Measurements from ENCODE around the gene SNAP25.

SNAP25 gene

DNA sequence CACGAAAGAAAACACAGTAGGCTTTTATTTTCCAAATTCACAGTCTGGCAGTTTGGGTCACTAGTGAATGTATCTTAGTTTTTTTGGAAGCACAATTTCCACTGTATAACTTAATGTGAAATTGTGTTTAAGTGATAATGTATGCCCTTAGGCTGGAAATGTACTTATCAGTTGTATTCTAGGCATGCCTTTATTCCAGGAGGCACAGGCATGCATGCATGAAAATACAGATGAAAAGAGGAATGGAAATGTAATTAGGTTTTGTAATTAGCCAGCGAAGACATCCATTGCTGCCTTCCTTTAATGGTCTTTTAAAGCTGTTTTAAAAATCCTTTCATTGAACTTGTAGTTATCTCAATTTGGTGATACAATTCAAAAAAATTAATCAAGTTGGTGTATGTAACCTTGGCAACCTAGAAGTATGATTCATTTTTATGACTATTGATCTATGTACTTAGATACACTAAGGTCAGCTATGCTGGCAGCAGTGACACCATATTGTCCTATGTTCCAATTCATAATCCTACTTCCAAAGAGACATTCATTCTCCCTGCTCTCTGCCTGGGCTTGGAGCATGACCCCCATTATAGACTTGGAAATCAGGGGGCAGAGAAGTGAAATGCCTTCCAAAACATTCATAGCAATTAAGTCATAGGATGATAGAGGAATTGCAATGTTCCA lies 73.1 kb downstream of the SNAP25 start:
- Histone ChIP-seq H3K4me3 (ENCODE audit: low read length) (no peak overlapping the region), H3K36me3 (ENCODE audit: insufficient read depth, low read depth, low read length) (no peaks in the 10 kb centered on the region), H3K4me1 (ENCODE audit: insufficient read depth, low read length) (peaks cover 11% of the 10 kb centered on the region), H3K27ac (ENCODE audit: low read length) (no peak overlapping the region), H3K9me3 (ENCODE audit: insufficient read depth, low read depth, low read length) (no peaks in the 10 kb centered on the region), H3K9ac (ENCODE audit: low read depth, low read length) (no peak overlapping the region), H3K27me3 (ENCODE audit: insufficient read depth, low read length) (no peaks in the 10 kb centered on the region)

DNA sequence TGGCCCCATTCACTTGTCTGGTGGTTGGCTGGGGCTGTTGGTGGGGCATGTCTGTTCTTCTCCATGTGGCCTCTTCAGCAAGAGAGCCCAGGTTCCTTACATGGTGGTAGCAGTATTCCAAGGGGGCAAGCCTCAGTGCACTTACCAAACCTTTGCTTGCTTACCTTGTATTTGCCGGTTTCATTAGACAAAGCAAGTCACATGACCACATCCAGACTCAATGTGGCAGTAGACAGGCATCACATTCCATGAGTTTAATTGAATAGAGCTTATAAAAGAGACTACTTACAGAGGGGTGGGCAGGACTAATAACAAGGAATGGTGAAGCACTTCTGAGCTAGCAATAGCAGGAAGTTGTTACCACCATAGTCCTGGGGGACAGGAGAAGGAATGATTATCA lies 78.6 kb downstream of the SNAP25 start:
- Histone ChIP-seq H3K27me3 (ENCODE audit: insufficient read depth, low read length) (peaks cover 11% of the 10 kb centered on the region; the same call in 1 of the 2 replicates), H3K4me1 (ENCODE audit: insufficient read depth, low read length) (peaks cover 27% of the 10 kb centered on the region), H3K36me3 (ENCODE audit: insufficient read depth, low read depth, low read length) (no peaks in the 10 kb centered on the region), H3K9ac (ENCODE audit: low read depth, low read length) (no peak overlapping the region), H3K9me3 (ENCODE audit: insufficient read depth, low read depth, low read length) (no peaks in the 10 kb centered on the region), H3K27ac (ENCODE audit: low read length) (no peak overlapping the region), H3K4me3 (ENCODE audit: low read length) (no peak overlapping the region)

DNA sequence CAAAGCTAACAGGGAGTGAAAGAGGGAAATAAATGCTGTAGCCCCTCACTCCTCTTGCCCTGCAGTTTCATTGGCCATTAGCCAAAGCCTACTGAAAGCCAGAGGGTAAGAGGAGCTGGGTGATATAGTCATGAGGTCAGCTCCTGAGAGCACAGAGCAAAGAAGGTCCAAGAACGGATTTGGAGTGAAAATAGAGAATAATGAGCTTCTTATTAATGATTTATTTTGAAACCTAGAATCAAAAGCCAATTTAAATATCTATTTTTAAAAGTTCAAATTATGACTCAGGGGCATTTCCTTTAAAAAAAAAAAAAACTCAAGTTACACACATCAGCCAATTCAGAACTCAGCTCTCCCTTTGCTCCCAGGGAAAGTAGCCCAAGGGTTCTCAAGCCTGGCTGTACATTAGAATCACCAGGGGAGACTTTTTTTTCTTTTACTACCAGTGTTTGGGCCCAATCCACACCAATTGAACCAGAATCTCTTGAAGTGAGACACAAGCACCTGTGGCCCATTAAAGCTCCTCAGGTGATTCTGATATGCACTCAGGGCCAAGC lies 79.1 kb downstream of the SNAP25 start:
- H3K27ac ChIP-seq (ENCODE audit: low read length): no peak overlapping the region
- no peaks in the 10 kb centered on the region for H3K36me3 ChIP-seq (ENCODE audit: insufficient read depth, low read depth, low read length)
- H3K27me3 ChIP-seq (ENCODE audit: insufficient read depth, low read length): peaks cover 11% of the 10 kb centered on the region; the same call in 1 of the 2 replicates
- peaks cover 26% of the 10 kb centered on the region for H3K4me1 ChIP-seq (ENCODE audit: insufficient read depth, low read length)
- no peak overlapping the region for H3K4me3 ChIP-seq (ENCODE audit: low read length)
- no peak overlapping the region for H3K9ac ChIP-seq (ENCODE audit: low read depth, low read length)
- H3K9me3 ChIP-seq (ENCODE audit: insufficient read depth, low read depth, low read length): no peaks in the 10 kb centered on the region

DNA sequence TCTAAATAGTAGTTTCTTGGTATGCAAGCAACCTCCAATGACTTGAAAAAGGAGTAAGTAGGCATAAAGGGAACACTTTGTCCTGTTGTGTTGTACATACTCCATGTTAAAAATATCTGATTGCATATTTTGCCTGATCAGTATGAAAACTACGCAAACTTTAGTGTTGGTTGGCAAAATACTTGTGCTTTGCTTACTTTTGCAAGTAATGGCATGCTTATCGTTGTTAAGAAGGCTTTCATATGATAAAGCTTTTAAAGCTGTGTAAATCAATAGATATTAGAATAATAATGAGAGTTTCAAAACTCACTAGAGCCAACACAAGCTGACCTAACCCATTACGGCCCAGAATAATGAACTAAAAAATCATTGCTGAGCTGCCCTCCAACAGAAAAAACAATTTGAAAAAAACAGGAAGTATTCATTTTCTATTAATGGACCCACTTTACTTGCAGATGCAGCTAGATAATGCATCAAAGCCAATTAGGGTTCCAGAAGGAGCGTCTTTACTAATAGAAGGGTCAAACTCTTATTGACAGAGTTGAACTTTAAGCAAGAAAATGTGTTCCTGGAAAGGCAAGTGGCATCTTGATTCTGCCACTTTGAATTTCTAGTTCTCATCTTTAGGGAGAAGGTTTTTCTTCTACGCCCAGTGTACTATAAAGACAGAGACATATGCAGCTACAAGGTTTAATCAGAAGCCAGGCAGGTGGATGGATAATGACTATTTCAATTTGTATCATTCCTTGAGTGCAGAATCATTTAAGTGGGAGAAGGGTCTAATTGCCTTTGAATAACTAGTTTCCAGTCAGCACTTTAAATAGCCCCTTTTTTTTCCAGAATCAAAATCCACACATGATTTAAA lies 82.2 kb downstream of the SNAP25 start:
- no peaks in the 10 kb centered on the region for H3K9me3 ChIP-seq (ENCODE audit: insufficient read depth, low read depth, low read length)
- H3K36me3 ChIP-seq (ENCODE audit: insufficient read depth, low read depth, low read length): no peaks in the 10 kb centered on the region
- H3K4me3 ChIP-seq (ENCODE audit: low read length): peak overlapping the region; percentile 50
- H3K4me1 ChIP-seq (ENCODE audit: insufficient read depth, low read length): peaks cover 26% of the 10 kb centered on the region
- H3K9ac ChIP-seq (ENCODE audit: low read depth, low read length): peak overlapping the region; percentile 35; the same call in 1 of the 2 replicates
- H3K27me3 ChIP-seq (ENCODE audit: insufficient read depth, low read length): peaks cover 11% of the 10 kb centered on the region; the same call in 1 of the 2 replicates
- peak overlapping the region; percentile 5 for H3K27ac ChIP-seq (ENCODE audit: low read length)

GRCh38 chr20:10303852-10304251 lies 85.2 kb downstream of the SNAP25 start:
- Histone ChIP-seq H3K4me1 (ENCODE audit: insufficient read depth, low read length) (peaks cover 20% of the 10 kb centered on the region), H3K4me3 (ENCODE audit: low read length) (no peak overlapping the region), H3K36me3 (ENCODE audit: insufficient read depth, low read depth, low read length) (no peaks in the 10 kb centered on the region), H3K27ac (ENCODE audit: low read length) (no peak overlapping the region), H3K9me3 (ENCODE audit: insufficient read depth, low read depth, low read length) (no peaks in the 10 kb centered on the region), H3K27me3 (ENCODE audit: insufficient read depth, low read length) (peaks cover 11% of the 10 kb centered on the region; the same call in 1 of the 2 replicates), H3K9ac (ENCODE audit: low read depth, low read length) (no peak overlapping the region)

GRCh38 chr20:10304471-10305046 lies 85.9 kb downstream of the SNAP25 start:
- Histone ChIP-seq H3K4me3 (ENCODE audit: low read length) (no peak overlapping the region), H3K9ac (ENCODE audit: low read depth, low read length) (no peak overlapping the region), H3K27me3 (ENCODE audit: insufficient read depth, low read length) (peaks cover 7% of the 10 kb centered on the region; the same call in 1 of the 2 replicates)

DNA sequence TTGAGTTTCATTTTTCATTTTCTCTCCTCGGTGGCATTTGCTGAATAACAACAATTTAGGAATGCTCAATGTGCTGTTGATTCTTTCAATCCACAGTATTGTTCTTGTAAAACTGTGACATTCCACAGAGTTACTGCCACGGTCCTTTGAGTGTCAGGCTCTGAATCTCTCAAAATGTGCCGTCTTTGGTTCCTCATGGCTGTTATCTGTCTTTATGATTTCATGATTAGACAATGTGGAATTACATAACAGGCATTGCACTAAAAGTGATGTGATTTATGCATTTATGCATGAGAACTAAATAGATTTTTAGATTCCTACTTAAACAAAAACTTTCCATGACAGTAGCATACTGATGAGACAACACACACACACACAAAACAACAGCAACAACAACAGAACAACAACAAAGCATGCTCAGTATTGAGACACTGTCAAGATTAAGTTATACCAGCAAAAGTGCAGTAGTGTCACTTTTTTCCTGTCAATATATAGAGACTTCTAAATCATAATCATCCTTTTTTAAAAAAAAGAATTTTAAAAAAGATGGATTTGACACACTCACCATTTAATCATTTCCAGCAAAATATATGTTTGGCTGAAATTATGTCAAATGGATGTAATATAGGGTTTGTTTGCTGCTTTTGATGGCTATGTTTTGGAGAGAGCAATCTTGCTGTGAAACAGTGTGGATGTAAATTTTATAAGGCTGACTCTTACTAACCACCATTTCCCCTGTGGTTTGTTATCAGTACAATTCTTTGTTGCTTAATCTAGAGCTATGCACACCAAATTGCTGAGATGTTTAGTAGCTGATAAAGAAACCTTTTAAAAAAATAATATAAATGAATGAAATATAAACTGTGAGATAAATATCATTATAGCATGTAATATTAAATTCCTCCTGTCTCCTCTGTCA lies 88.1 kb downstream of the SNAP25 start:
- Histone ChIP-seq H3K9ac (ENCODE audit: low read depth, low read length) (no peak overlapping the region), H3K36me3 (ENCODE audit: insufficient read depth, low read depth, low read length) (no peaks in the 10 kb centered on the region), H3K9me3 (ENCODE audit: insufficient read depth, low read depth, low read length) (no peaks in the 10 kb centered on the region)

More at GRCh38 chr20:10304471-10305046, 85.9 kb downstream of the SNAP25 start:
- Histone ChIP-seq H3K4me1 (ENCODE audit: insufficient read depth, low read length) (peaks cover 17% of the 10 kb centered on the region), H3K27ac (ENCODE audit: low read length) (no peak overlapping the region), H3K9me3 (ENCODE audit: insufficient read depth, low read depth, low read length) (no peaks in the 10 kb centered on the region), H3K36me3 (ENCODE audit: insufficient read depth, low read depth, low read length) (no peaks in the 10 kb centered on the region)

DNA sequence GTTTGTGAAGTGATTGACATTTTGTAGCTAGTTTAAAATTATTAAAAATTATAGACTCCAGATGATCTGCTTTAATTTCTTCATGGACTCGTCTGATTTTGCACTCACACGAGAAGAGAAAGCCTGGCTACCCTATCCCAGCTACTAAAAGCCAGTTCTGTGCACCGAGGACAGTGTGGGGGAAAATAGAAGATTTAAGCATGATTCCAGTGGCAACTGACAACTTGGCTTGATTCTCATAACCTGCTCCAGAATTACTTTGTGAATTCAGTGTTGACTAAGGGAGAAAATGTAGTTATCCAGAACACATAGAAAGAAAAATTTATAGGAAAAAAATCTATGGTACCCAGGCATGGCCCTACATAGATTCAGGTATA lies 88.7 kb downstream of the SNAP25 start:
- H3K4me1 ChIP-seq (ENCODE audit: insufficient read depth, low read length): no peaks in the 10 kb centered on the region
- H3K9ac ChIP-seq (ENCODE audit: low read depth, low read length): no peak overlapping the region
- H3K9me3 ChIP-seq (ENCODE audit: insufficient read depth, low read depth, low read length): no peaks in the 10 kb centered on the region
- H3K27ac ChIP-seq (ENCODE audit: low read length): no peak overlapping the region
- no peak overlapping the region for H3K4me3 ChIP-seq (ENCODE audit: low read length)
- H3K36me3 ChIP-seq (ENCODE audit: insufficient read depth, low read depth, low read length): no peaks in the 10 kb centered on the region
- H3K27me3 ChIP-seq (ENCODE audit: insufficient read depth, low read length): no peaks in the 10 kb centered on the region

More for the DNA sequence above, 88.1 kb downstream of the SNAP25 start:
- no peak overlapping the region for H3K27ac ChIP-seq (ENCODE audit: low read length)
- H3K4me1 ChIP-seq (ENCODE audit: insufficient read depth, low read length): no peaks in the 10 kb centered on the region
- no peak overlapping the region for H3K4me3 ChIP-seq (ENCODE audit: low read length)
- no peaks in the 10 kb centered on the region for H3K27me3 ChIP-seq (ENCODE audit: insufficient read depth, low read length)

DNA sequence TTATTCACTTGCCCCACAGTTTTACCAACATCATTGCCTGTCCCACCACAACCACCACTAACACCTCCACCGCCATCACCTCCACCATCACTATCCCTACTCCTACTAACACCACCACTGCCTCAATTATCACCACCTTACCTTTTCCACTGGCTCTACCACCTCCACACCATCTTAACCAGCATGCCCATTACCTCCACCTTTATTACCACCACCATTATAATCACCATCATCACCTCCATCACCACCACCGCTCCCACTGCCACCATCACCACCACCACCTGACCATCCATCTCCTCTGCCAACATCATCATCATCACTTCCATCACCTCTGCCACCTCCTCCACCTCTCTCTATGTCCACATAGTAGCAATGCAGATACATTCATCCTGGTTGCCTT lies 90.0 kb downstream of the SNAP25 start:
- Histone ChIP-seq H3K27me3 (ENCODE audit: insufficient read depth, low read length) (no peaks in the 10 kb centered on the region), H3K9me3 (ENCODE audit: insufficient read depth, low read depth, low read length) (no peaks in the 10 kb centered on the region), H3K4me1 (ENCODE audit: insufficient read depth, low read length) (peaks cover 4% of the 10 kb centered on the region; the same call in 1 of the 2 replicates), H3K4me3 (ENCODE audit: low read length) (no peak overlapping the region), H3K36me3 (ENCODE audit: insufficient read depth, low read depth, low read length) (no peaks in the 10 kb centered on the region), H3K27ac (ENCODE audit: low read length) (no peak overlapping the region), H3K9ac (ENCODE audit: low read depth, low read length) (no peak overlapping the region)

- H3K9ac ChIP-seq (ENCODE audit: low read depth, low read length): no peak overlapping the region
- H3K4me1 ChIP-seq (ENCODE audit: insufficient read depth, low read length): peaks cover 10% of the 10 kb centered on the region; the same call in 1 of the 2 replicates
- no peaks in the 10 kb centered on the region for H3K9me3 ChIP-seq (ENCODE audit: insufficient read depth, low read depth, low read length)
- no peak overlapping the region for H3K4me3 ChIP-seq (ENCODE audit: low read length)
- H3K27me3 ChIP-seq (ENCODE audit: insufficient read depth, low read length): no peaks in the 10 kb centered on the region
- no peaks in the 10 kb centered on the region for H3K36me3 ChIP-seq (ENCODE audit: insufficient read depth, low read depth, low read length)
- no peak overlapping the region for H3K27ac ChIP-seq (ENCODE audit: low read length)
These were observed 90.7 kb downstream of the SNAP25 start for GRCh38 chr20:10309326-10309725.

- Histone ChIP-seq H3K27me3 (ENCODE audit: insufficient read depth, low read length) (no peaks in the 10 kb centered on the region), H3K9ac (ENCODE audit: low read depth, low read length) (no peak overlapping the region), H3K4me1 (ENCODE audit: insufficient read depth, low read length) (peaks cover 21% of the 10 kb centered on the region; the same call in 1 of the 2 replicates), H3K36me3 (ENCODE audit: insufficient read depth, low read depth, low read length) (no peaks in the 10 kb centered on the region), H3K27ac (ENCODE audit: low read length) (no peak overlapping the region), H3K4me3 (ENCODE audit: low read length) (no peak overlapping the region), H3K9me3 (ENCODE audit: insufficient read depth, low read depth, low read length) (peaks cover 10% of the 10 kb centered on the region)
These were observed 93.5 kb downstream of the SNAP25 start for GRCh38 chr20:10312111-10312510.
